ENCODE measurements around the gene OSBPL3.

GRCh38 chr7:25012254-25012653 lies 32.3 kb upstream of the OSBPL3 start:
- TF ChIP-seq, protein P1, sequence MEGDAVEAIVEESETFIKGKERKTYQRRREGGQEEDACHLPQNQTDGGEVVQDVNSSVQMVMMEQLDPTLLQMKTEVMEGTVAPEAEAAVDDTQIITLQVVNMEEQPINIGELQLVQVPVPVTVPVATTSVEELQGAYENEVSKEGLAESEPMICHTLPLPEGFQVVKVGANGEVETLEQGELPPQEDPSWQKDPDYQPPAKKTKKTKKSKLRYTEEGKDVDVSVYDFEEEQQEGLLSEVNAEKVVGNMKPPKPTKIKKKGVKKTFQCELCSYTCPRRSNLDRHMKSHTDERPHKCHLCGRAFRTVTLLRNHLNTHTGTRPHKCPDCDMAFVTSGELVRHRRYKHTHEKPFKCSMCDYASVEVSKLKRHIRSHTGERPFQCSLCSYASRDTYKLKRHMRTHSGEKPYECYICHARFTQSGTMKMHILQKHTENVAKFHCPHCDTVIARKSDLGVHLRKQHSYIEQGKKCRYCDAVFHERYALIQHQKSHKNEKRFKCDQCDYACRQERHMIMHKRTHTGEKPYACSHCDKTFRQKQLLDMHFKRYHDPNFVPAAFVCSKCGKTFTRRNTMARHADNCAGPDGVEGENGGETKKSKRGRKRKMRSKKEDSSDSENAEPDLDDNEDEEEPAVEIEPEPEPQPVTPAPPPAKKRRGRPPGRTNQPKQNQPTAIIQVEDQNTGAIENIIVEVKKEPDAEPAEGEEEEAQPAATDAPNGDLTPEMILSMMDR (IDR thresholded peaks at IDR 0.05; ENCODE audit: low read depth, low read length, missing input control): no peak
- TF ChIP-seq, protein P2, sequence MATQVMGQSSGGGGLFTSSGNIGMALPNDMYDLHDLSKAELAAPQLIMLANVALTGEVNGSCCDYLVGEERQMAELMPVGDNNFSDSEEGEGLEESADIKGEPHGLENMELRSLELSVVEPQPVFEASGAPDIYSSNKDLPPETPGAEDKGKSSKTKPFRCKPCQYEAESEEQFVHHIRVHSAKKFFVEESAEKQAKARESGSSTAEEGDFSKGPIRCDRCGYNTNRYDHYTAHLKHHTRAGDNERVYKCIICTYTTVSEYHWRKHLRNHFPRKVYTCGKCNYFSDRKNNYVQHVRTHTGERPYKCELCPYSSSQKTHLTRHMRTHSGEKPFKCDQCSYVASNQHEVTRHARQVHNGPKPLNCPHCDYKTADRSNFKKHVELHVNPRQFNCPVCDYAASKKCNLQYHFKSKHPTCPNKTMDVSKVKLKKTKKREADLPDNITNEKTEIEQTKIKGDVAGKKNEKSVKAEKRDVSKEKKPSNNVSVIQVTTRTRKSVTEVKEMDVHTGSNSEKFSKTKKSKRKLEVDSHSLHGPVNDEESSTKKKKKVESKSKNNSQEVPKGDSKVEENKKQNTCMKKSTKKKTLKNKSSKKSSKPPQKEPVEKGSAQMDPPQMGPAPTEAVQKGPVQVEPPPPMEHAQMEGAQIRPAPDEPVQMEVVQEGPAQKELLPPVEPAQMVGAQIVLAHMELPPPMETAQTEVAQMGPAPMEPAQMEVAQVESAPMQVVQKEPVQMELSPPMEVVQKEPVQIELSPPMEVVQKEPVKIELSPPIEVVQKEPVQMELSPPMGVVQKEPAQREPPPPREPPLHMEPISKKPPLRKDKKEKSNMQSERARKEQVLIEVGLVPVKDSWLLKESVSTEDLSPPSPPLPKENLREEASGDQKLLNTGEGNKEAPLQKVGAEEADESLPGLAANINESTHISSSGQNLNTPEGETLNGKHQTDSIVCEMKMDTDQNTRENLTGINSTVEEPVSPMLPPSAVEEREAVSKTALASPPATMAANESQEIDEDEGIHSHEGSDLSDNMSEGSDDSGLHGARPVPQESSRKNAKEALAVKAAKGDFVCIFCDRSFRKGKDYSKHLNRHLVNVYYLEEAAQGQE (IDR thresholded peaks at IDR 0.05): no peak
- TF ChIP-seq RAD21 (IDR thresholded peaks at IDR 0.05) (no peak), EGR1 (IDR thresholded peaks at IDR 0.05; ENCODE audit: low read depth in 2 of 2) (no peak), JUND (IDR thresholded peaks at IDR 0.05) (no peak), SP1 (IDR thresholded peaks at IDR 0.05) (no peak), NR2F2 (IDR thresholded peaks at IDR 0.05) (no peak), ATF3 (IDR thresholded peaks at IDR 0.05) (no peak), MAX (IDR thresholded peaks at IDR 0.05) (no peak)

All from liver (tissue), 3 donors.